AG04450 (cell line): Measurements from ENCODE around the gene FAM13A. TPM values are rescaled to one million over a fixed set of nuclear protein-coding genes. Genes with fewer than 3 reads are reported as not detected.

Experiments
- CTCF ChIA-PET: fragments of 300-600, 350-600 bp; formaldehyde crosslinking; extraction: SDS; loops from one replicate; lab custom pipeline; 2022; ENCODE audit warnings: antibody characterized with exemption, inconsistent platforms; lab: Charles Lee
- POLR2A ChIA-PET: fragments of 350-600 bp; formaldehyde crosslinking; extraction: SDS; loops from one replicate; lab custom pipeline; 2021; ENCODE audit warnings: antibody characterized with exemption, inconsistent platforms; lab: Yijun Ruan, JAX
- DNase-seq: peaks from one replicate; pipeline ENCODE4 v3.0.0-alpha.2; 2011; ENCODE audit warnings: low read depth, low spot score
- H3K27ac ChIP-seq: one replicate; pipeline ENCODE4 v1.5.1; 2012; ENCODE audit warnings: low read depth, low read length, control low read depth
- H3K27me3 ChIP-seq: one replicate; pipeline ENCODE4 v1.6.0; 2012; ENCODE audit warnings: low read length; ENCODE audit not compliant: control insufficient read depth, insufficient read depth
- H3K4me3 ChIP-seq: 2 replicates; pipeline ENCODE4 v1.5.1; 2011; ENCODE audit warnings: mild to moderate bottlenecking, low read depth, low read length, control low read depth
- H3K9me3 ChIP-seq: 2 replicates; pipeline ENCODE4 v1.5.1; 2012; ENCODE audit warnings: low read length; ENCODE audit not compliant: control insufficient read depth, insufficient read depth
- polyA plus RNA-seq: library from polyadenylated mRNA; depleted of rRNA; stranded (reverse); fragments of >200 nt; gene quantifications from 2 replicates; pipeline ENCODE4 v1.2.3, GENCODE V29; 2011
- TF ChIP-seq, protein P1 (sequence below): IDR thresholded peaks from 2 replicates; pipeline ENCODE4 v1.5.1; 2011; ENCODE audit warnings: low read depth, low read length, control low read depth, inconsistent platforms

The FAM13A gene
- polyA plus RNA-seq, 1 experiment: 27.6 TPM

DNA sequence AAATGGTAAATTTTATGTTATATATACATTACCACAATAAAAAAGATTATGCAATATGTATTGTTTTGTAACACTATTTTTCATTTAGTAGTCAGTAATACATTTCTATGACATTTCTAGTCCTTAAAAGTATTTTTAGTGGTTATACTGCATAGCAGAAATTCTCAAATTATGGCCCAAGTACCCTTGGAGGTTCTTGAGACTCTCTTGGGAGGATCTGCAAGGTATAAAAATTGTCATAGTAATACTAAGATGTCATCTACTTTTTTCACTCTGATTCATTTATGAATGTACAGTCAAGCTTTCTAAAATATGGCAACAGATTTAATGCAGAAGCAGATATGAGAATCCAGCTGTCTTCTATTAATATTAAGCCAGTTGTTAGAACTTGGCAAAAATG, 220.8 kb downstream of the FAM13A start:
- ChIA-PET POLR2A (no interaction called here), CTCF (interaction anchor here (1.0 kb wide), 1 partner anchor 127 kb away, joined by 3 read pairs; no protein-coding TSS in a partner anchor)
- no peaks in the 10 kb centered on the region for H3K27me3 ChIP-seq
- no peak overlapping the region for H3K27ac ChIP-seq
- no peak overlapping the region for H3K4me3 ChIP-seq
- H3K9me3 ChIP-seq: no peaks in the 10 kb centered on the region; the same call in 1 of the 2 replicates
- TF ChIP-seq, protein P1, sequence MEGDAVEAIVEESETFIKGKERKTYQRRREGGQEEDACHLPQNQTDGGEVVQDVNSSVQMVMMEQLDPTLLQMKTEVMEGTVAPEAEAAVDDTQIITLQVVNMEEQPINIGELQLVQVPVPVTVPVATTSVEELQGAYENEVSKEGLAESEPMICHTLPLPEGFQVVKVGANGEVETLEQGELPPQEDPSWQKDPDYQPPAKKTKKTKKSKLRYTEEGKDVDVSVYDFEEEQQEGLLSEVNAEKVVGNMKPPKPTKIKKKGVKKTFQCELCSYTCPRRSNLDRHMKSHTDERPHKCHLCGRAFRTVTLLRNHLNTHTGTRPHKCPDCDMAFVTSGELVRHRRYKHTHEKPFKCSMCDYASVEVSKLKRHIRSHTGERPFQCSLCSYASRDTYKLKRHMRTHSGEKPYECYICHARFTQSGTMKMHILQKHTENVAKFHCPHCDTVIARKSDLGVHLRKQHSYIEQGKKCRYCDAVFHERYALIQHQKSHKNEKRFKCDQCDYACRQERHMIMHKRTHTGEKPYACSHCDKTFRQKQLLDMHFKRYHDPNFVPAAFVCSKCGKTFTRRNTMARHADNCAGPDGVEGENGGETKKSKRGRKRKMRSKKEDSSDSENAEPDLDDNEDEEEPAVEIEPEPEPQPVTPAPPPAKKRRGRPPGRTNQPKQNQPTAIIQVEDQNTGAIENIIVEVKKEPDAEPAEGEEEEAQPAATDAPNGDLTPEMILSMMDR: no peak
- no peak for DNase-seq

DNA sequence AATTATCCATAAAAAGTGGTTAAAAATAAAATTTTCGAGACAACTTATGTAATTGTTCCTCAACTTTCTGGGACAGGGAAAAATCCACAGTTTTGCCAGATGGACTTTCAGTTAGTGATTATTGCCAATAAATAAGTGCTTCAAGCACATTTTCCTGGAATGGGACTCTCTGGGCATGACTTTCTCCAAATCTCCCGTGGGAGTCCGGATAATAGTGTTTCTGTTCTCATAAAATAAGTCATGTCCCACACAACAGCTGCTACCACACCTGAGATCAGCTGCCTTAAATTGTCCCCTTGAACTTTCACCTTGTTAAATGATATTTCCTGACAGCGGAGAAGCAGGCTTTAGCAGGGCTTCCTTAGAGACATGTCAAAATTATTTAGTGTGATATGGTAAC, 226.0 kb downstream of the FAM13A start:
- no peak for DNase-seq
- H3K27ac ChIP-seq: no peak overlapping the region
- TF ChIP-seq, protein P1: no peak
- ChIA-PET POLR2A (no interaction called here), CTCF (no interaction called here)
- H3K27me3 ChIP-seq: no peaks in the 10 kb centered on the region
- H3K9me3 ChIP-seq: no peaks in the 10 kb centered on the region
- no peak overlapping the region for H3K4me3 ChIP-seq

DNA sequence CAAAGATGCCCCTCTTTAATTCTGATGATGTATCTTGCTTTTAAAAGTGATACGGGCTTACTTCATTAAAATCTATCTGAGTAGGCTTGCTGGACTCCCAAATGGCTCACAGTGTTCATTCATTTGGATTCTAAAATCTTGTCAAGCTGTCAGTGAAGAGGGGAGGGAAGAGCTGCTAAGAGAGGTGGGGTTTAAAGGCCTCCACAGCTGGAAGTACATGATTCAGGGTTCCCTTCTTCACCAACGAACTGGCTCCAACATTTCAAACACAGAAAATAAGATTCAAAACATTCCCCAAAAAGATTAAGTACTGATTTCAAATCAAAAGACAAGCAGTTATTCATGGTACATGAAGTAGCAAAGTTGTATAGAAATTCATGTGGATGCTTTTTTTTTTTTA, 226.4 kb downstream of the FAM13A start:
- no peak for DNase-seq
- ChIA-PET CTCF (no interaction called here), POLR2A (no interaction called here)
- Histone ChIP-seq H3K9me3 (no peaks in the 10 kb centered on the region), H3K27ac (no peak overlapping the region), H3K27me3 (no peaks in the 10 kb centered on the region), H3K4me3 (no peak overlapping the region)
- TF ChIP-seq, protein P1: no peak

DNA sequence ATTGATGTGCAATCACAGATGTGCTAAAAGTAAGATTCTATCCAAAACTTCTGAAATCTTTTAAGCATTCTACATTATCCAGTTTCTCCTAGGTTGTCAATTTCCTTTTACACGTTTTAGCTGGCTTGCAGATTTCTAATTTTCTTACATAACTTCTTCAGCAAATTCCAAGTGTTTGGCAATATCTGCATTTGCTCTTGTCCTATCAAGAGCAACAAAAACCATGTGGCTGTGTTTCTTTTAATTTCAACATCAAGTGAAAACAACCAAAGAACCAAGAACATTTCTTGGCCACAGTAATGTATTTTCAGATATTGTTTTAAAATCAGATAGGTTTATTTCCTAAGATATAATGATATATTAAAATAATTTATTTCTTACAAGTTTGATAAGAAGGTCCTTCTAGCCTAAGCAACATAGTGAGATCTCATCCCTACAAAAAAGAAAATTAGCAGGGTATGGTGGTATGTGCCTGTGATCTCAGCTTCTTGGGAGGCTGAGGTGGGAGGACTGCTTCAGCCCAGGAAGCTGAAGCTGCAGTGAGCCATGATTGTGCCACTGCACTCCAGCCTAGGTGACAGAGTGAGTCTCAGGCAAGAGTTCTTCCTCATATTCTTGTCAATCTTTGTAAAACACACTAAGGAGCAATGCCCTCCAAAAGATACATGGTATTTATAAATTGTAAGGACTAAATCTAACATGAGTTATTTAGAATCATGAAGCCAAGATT, 228.0 kb downstream of the FAM13A start:
- H3K27ac ChIP-seq: no peak overlapping the region
- no peaks in the 10 kb centered on the region for H3K9me3 ChIP-seq
- no peak for DNase-seq
- ChIA-PET POLR2A (no interaction called here), CTCF (no interaction called here)
- TF ChIP-seq, protein P1: no peak
- H3K27me3 ChIP-seq: no peaks in the 10 kb centered on the region
- no peak overlapping the region for H3K4me3 ChIP-seq

DNA sequence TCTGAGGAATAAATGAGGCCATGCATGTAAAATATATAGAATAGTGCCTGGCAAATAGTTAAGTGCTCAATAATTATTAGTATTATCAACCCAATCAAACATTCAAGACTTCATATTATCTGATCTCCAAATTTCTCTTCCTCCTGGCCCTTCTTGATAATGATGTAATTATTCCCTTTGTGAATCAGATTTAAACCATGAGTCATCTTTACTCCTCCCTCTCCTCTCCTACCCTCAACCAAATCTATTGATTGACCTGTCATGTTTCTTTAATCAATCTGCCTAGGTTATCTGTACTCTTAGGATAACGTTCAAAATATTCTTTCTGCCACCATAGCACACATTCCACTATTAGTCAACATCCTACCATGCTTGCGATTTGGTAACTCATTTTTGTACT, 229.5 kb downstream of the FAM13A start:
- no peak for DNase-seq
- Histone ChIP-seq H3K9me3 (no peaks in the 10 kb centered on the region), H3K27me3 (no peaks in the 10 kb centered on the region), H3K27ac (no peak overlapping the region), H3K4me3 (no peak overlapping the region)
- TF ChIP-seq, protein P1: no peak
- CTCF ChIA-PET: no interaction called here
- POLR2A ChIA-PET: no interaction called here
